ENCODE data around the gene NPAS3.
A peak's percentile ranks its signal among the peaks of the same experiment; 100 is the strongest.

Gene NPAS3

DNA sequence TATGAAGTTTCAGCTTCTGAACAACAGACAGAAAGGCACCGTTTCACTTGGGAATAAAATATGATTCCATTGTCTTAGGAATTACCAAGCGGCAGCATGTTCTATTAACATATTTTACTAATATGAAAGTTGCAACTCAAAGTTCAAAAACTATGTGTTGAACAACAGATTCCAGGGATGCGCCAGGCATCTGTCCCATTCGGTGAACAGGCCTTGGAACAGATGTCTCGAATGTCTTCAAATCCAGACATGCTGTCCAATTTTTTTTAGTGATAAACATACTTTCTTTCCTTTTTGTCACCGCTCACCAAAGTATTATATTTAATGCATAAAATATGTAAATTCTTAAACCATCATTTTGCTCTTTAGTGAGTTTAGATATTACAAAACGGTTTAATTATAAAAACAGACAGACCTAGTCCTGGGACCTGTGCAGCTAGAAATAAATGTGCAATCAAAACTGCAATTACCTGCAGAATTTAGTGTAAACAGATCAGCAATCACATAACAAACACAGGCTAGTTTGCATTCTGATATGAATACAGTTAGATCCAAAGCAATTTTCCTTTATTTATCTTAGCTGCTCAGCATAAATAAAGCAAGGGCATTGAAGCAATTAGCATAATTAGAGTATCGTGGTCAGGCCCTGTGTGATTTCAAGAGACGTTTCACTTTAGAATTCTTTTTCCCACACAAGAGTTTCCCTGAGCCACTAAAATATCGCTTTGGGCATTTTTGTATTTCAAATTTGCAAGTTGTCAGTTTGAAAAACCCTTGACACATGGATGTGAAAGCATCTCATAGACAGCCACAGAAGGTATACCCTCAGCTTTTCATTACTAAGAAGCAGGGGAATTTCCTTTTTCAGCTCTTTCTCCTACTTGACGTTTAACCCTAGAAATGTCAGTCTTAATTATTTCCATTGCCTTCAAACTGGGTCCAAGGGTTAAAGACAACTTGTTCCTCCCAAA, 591.4 kb downstream of the NPAS3 start:
- no peak for DNase-seq

DNA sequence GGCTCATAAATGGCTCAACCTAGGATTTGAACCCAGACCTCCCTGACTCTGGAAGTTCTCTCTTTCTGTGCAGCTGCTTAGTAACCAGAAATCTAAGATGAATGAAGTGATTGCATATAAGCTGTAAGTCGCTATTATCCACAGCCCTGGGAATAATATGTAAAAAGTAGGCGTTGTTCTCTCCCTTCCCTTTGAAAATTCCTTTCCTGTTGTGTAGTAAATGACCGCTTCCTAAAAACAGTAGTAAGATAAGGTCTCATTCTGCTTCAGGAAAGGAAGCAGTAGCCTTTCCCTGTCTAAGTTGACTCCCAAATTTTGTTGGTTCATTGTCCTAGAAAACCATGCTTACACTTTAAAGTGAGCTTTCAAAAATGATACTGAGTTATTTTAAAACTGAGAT, 593.9 kb downstream of the NPAS3 start:
- no peak for DNase-seq

DNA sequence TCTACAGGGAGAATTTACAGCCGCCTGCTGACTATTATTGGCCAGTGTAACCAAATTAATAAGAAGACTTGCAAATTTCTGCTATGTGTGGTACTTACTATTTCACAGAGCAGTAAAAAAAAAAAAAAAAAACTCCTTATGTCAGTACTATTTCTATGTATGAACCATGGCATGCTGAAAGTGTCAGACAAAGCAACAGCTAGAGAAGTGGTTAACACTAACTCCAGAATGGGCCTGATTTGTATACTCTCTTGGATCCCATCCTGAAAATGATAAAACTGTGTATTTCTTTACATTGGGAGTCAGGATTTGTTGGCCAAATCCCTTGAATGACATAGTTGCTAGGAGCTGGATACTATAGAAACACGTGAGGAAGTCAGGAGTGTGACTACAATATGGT, 595.4 kb downstream of the NPAS3 start:
- DNase-seq = no peak

- DNase-seq = peak; percentile 55
Observed at GRCh38 chr14:33534632-33535031, 596.0 kb downstream of the NPAS3 start.

DNA sequence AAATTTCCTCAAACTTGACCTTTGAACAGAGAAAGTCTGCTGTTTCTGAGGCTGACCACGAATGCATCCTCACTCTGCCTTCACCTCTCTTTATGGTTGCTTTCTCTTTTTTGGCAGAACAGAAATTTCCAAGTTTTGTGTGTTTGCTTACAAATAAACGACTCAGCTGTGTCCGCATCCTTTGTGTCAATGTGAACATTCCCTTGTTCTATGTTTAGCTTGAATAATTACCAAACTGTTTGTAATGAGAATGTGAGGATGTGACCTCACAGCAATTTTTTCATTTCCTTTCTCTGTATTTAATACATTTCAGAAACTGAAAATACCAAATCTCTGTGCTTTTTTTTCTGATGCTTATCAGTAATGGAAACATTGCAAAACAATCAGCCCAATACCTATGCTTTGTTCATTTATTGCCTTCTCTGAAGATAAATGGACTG, 601.3 kb downstream of the NPAS3 start:
- no peak for DNase-seq

DNA sequence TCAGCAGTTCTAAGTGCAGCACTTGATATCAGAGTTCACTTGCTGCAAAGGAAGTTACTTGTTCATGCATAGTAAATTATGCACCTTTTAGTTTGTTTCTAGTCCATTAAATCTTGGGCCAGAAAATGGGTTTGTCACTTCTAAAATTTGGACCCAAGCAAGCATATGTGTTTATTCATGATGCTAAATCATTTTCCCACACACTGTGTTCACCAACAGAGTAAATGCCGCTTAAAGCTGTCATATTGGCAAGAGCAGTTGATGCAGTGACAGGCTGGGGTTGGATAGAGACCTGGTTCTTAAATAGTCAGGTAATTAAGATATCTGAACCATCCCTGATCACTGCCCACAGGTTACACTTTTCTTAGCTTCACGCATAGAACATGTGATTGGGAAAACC, 602.5 kb downstream of the NPAS3 start:
- DNase-seq = no peak

GRCh38 chr14:33542338-33543287, 603.9 kb downstream of the NPAS3 start:
- no peak for DNase-seq

DNA sequence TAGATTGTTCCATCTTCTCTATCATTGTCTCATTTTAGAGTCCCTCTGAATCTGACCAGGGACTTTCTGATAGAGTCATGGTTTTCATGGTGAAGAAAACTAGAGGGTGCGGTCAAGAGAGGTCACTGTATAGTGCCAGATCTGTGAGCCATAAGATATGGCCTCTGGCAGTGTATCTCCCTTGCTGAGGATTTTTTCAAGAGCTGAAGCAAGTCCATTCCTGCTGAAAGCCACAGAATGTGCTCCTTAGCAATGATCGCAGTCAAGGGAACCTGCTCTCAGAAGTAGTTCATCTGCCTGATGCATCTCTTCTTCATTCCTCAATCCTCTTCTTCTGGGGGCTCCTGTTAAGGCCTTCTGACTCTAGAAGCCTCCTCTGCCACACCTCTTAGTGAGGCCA, 607.0 kb downstream of the NPAS3 start:
- DNase-seq = no peak

GRCh38 chr14:33548606-33549005, 609.9 kb downstream of the NPAS3 start:
- no peak for DNase-seq

DNA sequence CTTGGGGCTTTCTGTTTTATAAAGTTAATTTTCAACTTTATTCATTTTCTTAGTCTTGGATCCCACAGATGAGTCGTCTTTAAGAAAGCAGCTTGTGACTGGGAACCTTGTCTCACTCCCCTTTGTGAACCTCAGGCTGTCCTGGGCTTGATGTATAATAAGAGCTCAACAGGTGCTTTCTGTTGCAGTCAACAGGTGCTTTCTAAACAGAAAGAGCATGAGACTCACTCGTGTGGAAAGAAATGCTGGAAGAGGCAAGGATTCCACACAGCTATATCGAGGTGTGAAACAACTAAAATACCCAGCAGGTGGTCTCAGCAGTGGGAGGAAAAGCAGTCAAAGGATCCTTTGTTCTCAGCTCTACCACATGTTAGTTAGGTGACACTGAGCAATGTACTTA, 613.3 kb downstream of the NPAS3 start:
- no peak for DNase-seq

- DNase-seq = no peak
Observed at GRCh38 chr14:33553706-33554278, 615.1 kb downstream of the NPAS3 start.

DNA sequence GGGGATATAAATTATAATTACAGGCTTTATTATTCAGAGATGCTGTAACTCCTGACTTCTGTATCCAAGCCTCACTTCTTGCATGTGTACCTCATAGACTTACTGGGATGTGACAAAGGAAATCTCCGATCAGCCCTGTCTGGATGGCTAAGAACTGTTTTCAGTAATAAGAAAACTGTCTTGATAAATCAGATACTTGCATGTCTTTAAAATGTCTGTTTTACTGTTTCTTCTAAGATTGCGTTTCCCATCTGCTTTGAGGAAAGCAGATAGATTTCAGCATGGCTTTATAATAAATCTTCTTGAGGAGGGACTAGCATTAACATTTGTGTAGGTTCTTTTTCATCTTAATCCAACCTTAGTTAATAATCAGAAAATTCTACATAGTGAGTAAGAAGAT, 616.3 kb downstream of the NPAS3 start:
- DNase-seq = no peak

GRCh38 chr14:33555710-33556350, 617.2 kb downstream of the NPAS3 start:
- DNase-seq = no peak

- DNase-seq = peak; percentile 66
Observed at GRCh38 chr14:33556382-33557121, 617.9 kb downstream of the NPAS3 start.

DNA sequence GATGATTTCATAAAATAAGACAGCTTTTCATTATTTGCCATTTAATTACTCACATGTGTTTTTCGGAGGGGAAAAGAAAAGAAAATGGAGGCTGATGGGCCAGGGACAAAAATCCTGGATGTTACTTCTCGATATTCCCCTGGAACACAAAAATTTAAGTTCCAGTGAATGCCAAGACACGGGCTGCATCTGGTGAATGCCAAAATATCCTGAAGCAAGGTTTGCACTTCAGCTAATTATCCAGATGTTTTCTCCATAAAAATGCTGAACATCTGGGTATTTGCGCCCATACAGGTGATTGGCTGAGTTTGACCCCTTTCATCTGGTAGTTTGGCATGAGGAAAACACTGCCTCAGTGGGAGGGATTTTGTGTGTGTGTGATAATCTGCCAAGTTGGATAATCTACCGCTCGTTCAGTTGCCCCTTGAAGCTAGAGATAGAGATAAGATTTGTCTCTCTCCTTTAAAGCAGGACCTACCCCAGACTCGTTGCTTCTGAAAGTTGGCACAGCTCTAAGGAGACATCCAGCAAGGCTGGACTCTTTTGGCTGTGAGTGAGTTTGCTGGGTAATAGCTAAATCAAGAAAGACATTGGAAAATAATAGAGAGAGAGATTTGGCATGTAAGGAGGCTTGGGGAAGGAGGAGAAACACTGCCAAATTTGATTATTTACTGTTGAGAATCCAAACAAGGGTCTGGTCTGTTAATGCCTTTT, 622.2 kb downstream of the NPAS3 start:
- no peak for DNase-seq

DNA sequence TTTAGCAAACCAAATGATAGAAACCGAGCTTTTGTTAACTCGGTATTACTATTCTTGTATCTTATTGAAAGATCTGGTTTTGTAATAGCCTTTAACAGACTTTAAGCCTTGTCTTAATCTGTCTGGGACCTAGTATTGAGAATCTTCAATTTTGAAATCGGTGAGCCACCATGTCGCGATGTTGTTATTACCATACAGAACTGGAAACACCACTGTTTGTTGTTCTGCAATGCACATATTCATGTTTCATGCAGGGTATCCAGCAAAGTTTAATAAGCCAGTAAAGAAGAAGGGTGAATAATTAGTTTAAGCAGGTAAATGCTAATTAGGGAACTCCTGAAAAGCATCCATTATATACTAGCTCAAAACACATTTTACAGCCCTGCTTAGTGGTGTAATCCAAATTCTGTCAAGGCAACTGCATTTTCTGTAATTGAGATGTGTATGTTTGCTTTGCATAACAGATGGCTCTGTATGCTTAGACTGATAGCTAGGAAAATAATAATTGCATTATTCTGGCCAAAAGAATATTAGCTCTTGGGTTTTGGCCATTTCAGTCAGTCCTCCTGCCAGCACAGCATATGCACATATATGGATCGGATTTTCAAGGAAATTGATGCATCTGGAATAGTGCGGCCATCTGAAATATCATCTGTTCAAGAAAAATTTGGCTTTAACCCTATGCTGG, 623.0 kb downstream of the NPAS3 start:
- no peak for DNase-seq

DNA sequence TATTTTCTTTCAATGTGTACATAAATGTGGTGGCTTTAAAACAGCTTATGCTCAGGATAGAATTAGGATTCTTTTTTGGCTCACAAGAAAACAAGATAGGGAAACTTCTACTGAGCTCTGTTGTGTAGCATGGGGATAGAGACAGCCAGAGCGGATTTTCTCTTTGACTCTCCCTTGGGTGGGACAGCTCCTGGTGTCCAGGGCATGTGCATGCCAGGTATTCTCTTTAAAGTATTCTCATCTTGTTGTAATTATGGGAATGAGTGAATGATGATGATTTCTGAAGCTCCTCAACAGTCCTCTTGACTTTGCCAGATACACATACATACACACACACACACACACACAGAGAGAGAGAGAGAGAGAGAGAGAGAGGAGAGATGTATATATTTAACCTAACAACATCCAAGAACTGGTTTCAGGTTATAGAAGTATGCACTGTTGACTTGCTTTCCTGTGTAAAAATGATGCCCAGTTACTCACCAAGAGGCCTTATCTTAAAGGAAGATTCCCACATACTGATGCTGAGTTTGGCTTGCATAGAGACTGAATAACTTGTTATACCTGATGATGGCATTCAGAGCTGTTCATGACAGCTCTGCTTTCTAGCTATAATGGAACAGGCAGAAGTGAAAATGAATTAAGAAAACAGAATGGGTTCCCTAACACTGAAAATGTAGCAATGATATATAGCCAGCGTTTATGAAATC, 624.7 kb downstream of the NPAS3 start:
- no peak for DNase-seq

- DNase-seq = no peak
Observed at GRCh38 chr14:33563901-33564197, 625.2 kb downstream of the NPAS3 start.

DNA sequence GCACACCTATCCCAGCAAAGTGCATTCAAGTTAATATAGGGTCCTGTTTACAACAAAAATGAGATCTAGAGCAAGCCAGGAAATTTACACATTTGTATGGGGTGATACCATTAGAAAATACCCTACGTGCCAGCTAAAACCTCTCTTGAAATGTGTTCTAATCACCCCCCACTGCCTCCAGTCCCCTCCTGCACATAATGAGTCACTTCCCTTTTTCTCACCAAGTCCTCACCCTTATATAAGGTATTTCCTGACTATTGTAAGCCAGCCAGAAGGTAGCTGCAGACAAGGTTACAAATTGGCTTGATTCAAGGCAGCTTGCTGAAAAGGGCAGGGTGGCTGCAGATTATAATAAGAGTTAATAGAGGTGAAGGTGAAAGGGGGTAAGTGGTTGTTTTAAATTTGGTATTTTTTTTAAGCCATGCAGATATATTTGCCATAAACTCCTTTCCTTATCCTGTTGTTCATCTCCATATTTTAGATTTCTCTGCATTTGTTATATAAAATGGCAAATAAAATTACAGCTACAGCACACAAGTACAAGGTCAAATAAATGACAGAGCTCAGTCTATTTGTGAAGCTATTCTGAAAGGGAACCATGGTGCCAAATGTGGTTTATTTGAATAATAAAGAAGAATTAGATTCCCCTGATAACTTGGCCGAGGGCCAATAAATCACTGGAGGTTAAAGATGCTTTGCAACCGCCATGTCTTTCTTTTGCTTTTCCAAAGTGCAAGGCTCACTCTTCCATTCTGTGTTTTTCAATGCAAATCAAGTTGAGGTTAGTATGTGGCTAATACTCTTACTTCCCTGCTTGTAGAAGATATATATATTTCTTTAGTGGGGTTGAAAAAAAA, 626.3 kb downstream of the NPAS3 start:
- DNase-seq = peak; percentile 85
